Panc1 (cell line): ENCODE data around the gene HNRNPA1. TPM values are rescaled to one million over a fixed set of nuclear protein-coding genes. Genes with fewer than 3 reads are reported as not detected.

Source experiments
- ATAC-seq: fragments of 200-7000 bp; cut with Tn5 transposase; 2 replicates; pipeline ENCODE4 v1.9.1; 2020; ENCODE audit warnings: mild to moderate bottlenecking, moderate library complexity
- BruUV-seq: library from RNA; stranded (reverse); fragments of 400-500 nt; replicated peaks from 2 replicates; lab custom pipeline; 2021; lab: Mats Ljungman, UMichigan
- CTCF ChIA-PET: fragments of 300-600 bp; sonication (Branson Sonifier 250); formaldehyde crosslinking; loops from one replicate; lab custom pipeline; 2022; ENCODE audit warnings: antibody characterized with exemption; lab: Charles Lee
- POLR2A ChIA-PET: fragments of 300-600 bp; sonication (Branson Sonifier 250); formaldehyde crosslinking; loops from one replicate; lab custom pipeline; 2022; ENCODE audit warnings: antibody characterized with exemption; lab: Charles Lee
- DNase-seq: peaks from one replicate; pipeline ENCODE4 v3.0.0-alpha.2; 2010; ENCODE audit warnings: low read depth, low spot score
- H3K27ac ChIP-seq: 2 replicates; pipeline ENCODE4 v1.5.1; 2011; ENCODE audit warnings: mild to moderate bottlenecking, low read length, inconsistent platforms
- H3K27me3 ChIP-seq: fragments of 200-500 bp; sonication (Bioruptor generic); 2 replicates; pipeline ENCODE4 v1.6.0; 2014; ENCODE audit warnings: low read length, inconsistent platforms; ENCODE audit not compliant: control insufficient read depth, insufficient read depth
- H3K36me3 ChIP-seq: fragments of 200-500 bp; sonication (Bioruptor generic); 2 replicates; pipeline ENCODE4 v1.5.1; 2014; ENCODE audit warnings: inconsistent platforms, mild to moderate bottlenecking, low read length, moderate library complexity; ENCODE audit not compliant: control insufficient read depth, insufficient read depth
- H3K4me1 ChIP-seq: 2 replicates; pipeline ENCODE4 v1.5.1; 2011; ENCODE audit warnings: inconsistent platforms, mild to moderate bottlenecking, low read length, moderate library complexity; ENCODE audit not compliant: control insufficient read depth, insufficient read depth
- H3K4me3 ChIP-seq, 2 experiments: 2 replicates each; pipeline ENCODE4 v1.5.1; 2011 to 2012; ENCODE audit warnings: low read depth in 2 of 2, low read length in 2 of 2, mild to moderate bottlenecking in 2 of 2, inconsistent platforms in 1 of 2, moderate library complexity in 1 of 2
- H3K9me3 ChIP-seq: fragments of 200-500 bp; sonication (Bioruptor generic); 2 replicates; pipeline ENCODE4 v1.5.1; 2014; ENCODE audit warnings: low read depth, mild to moderate bottlenecking, inconsistent platforms, low read length, moderate library complexity; ENCODE audit not compliant: control insufficient read depth, insufficient read depth
- CTCF ChIP-seq: fragments of 450-650 bp; IDR thresholded peaks from 2 replicates; pipeline ENCODE4 v1.5.1; 2017; ENCODE audit warnings: mild to moderate bottlenecking
- POLR2AphosphoS5 ChIP-seq: IDR thresholded peaks from 2 replicates; pipeline ENCODE4 v1.6.1; 2012; ENCODE audit warnings: mild to moderate bottlenecking, low read depth, low read length, moderate library complexity
- REST ChIP-seq, 2 experiments: IDR thresholded peaks; 2 replicates each; pipeline ENCODE4 v1.6.1; 2011 to 2012; ENCODE audit warnings: low read depth in 2 of 2, control low read depth in 1 of 2, low read length in 1 of 2, mild to moderate bottlenecking in 1 of 2, moderate library complexity in 1 of 2; ENCODE audit not compliant: insufficient read depth in 1 of 2
- SIN3A ChIP-seq: IDR thresholded peaks from 2 replicates; pipeline ENCODE4 v1.6.1; 2012; ENCODE audit warnings: low read depth, mild to moderate bottlenecking, low read length, moderate library complexity, borderline replicate concordance; ENCODE audit not compliant: insufficient read depth
- TCF7L2 ChIP-seq: IDR thresholded peaks from 2 replicates; pipeline ENCODE4 v1.6.1; 2011; ENCODE audit warnings: mild to moderate bottlenecking, low read depth, low read length, inconsistent platforms
- in situ Hi-C: cut with HindIII; loops from 2 replicates; pipeline ENCODE4 v1.10.0; 2016; ENCODE audit warnings: low sequenced_read_pairs, low pct_unique_long_range_greater_than_20kb
- intact Hi-C: fragments of 100-400 bp; cut with micrococcal nuclease; formaldehyde crosslinking; loops from one replicate; pipeline ENCODE4 v1.10.0; 2022; ENCODE audit not compliant: unreplicated experiment
- total RNA-seq: library from RNA; stranded (reverse); gene quantifications from one replicate; pipeline ENCODE4 v1.2.1, GENCODE V29; 2021; ENCODE audit not compliant: unreplicated experiment

HNRNPA1 gene
- total RNA-seq, 1 experiment from 2014 or later: 689 TPM

GRCh38 chr12:54249489-54249888, 31.0 kb upstream of the HNRNPA1 start:
- no peak for ATAC-seq
- no TSS peak for BruUV-seq
- POLR2A ChIA-PET: interaction anchor here (0.6 kb wide), 1 partner anchor 14 kb away, joined by 5 read pairs; no protein-coding TSS in a partner anchor
- no peak overlapping the region for H3K27ac ChIP-seq
- peaks cover 9% of the 10 kb centered on the region for H3K36me3 ChIP-seq
- no peaks in the 10 kb centered on the region for H3K27me3 ChIP-seq
- DNase-seq: no peak
- no peak overlapping the region for H3K4me3 ChIP-seq
- in situ Hi-C loops: no loop called here
- intact Hi-C loops: no loop called here
- peaks cover 12% of the 10 kb centered on the region; the same call in 1 of the 2 replicates for H3K4me1 ChIP-seq
- TF ChIP-seq REST (IDR thresholded peaks at IDR 0.05; ENCODE audit: insufficient read depth in 1 of 2, low read depth in 2 of 2, low read length in 1 of 2) (no peak), TCF7L2 (no peak), POLR2AphosphoS5 (no peak), SIN3A (no peak), CTCF (no peak)
- CTCF ChIA-PET: interaction anchor here (0.7 kb wide), 1 partner anchor 129 kb away, joined by 10 read pairs; no protein-coding TSS in a partner anchor
- no peaks in the 10 kb centered on the region for H3K9me3 ChIP-seq

GRCh38 chr12:54251667-54252284, 28.8 kb upstream of the HNRNPA1 start:
- ChIA-PET POLR2A (interaction anchor here (0.7 to 1.0 kb wide), 3 partner anchors 28 to 32 kb away, joined by 3 to 8 read pairs (median 3); partner anchors contain the start of genes CBX5 and HNRNPA1), CTCF (interaction anchor here (0.6 to 1.2 kb wide), 5 partner anchors 8 to 104 kb away, joined by 3 to 22 read pairs (median 7); partner anchors contain the start of gene COPZ1)
- DNase-seq (no peak), ATAC-seq (peak; percentile 57; the same call in 1 of the 2 replicates)
- no peak overlapping the region for H3K4me3 ChIP-seq
- TF ChIP-seq TCF7L2: no peak
- TF ChIP-seq CTCF: no peak; the same call in 1 of the 2 replicates
- no peak for TF ChIP-seq REST (IDR thresholded peaks at IDR 0.05; ENCODE audit: insufficient read depth in 1 of 2, low read depth in 2 of 2, low read length in 1 of 2)
- no peak for TF ChIP-seq SIN3A
- H3K36me3 ChIP-seq: peaks cover 7% of the 10 kb centered on the region
- peaks cover 17% of the 10 kb centered on the region for H3K4me1 ChIP-seq
- peak overlapping the region; percentile 73 for H3K27ac ChIP-seq
- no peaks in the 10 kb centered on the region for H3K27me3 ChIP-seq
- in situ Hi-C loops: no loop called here
- TSS peak; percentile 59 for BruUV-seq
- intact Hi-C loops: no loop called here
- H3K9me3 ChIP-seq: no peaks in the 10 kb centered on the region
